Measurements from ENCODE around the gene RFX8.

RFX8 gene

DNA sequence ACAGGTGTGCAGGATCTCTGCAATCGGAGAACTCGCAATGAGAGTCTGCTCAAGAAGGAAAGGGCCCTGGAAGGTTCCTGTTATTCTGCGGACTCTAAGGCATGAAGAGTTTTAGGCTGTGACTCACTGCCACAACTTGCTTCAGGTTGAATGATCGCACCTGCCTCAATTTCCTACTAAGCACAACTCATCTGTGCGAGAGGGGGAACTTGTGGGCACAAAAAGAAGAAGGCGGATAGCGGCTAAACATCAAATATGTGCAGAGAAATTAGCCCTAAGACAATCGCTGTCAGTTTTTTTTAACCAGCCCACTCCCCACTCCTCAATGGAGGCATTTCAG lies 73.6 kb downstream of the RFX8 start:
- ChIA-PET POLR2A (no interaction called here), CTCF (interaction anchor here (0.7 kb wide), 1 partner anchor 355 kb away, joined by 3 read pairs; no protein-coding TSS in a partner anchor)
- Histone ChIP-seq H3K27ac (ENCODE audit: extremely low read depth, low read depth, low read length) (no peak overlapping the region), H3K4me1 (ENCODE audit: control insufficient read depth, insufficient read depth, low read length) (peaks cover 4% of the 10 kb centered on the region; the same call in 1 of the 2 replicates), H3K36me3 (ENCODE audit: control insufficient read depth in 2 of 2, insufficient read depth in 1 of 2, low read length in 2 of 2) (no peaks in the 10 kb centered on the region), H3K9me3 (ENCODE audit: control insufficient read depth, insufficient read depth, low read depth, low read length) (no peaks in the 10 kb centered on the region), H3K4me3 (ENCODE audit: low read depth, low read length) (no peak overlapping the region)
- no peak for TF ChIP-seq ZNF266 (tag by site-specific recombination; IDR thresholded peaks at IDR 0.05; ENCODE audit: low read depth)
- TF ChIP-seq, protein P1, sequence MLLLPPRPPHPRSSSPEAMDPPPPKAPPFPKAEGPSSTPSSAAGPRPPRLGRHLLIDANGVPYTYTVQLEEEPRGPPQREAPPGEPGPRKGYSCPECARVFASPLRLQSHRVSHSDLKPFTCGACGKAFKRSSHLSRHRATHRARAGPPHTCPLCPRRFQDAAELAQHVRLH (tag by site-specific recombination; IDR thresholded peaks at IDR 0.05) = no peak
- no peak for TF ChIP-seq MYNN (tag by site-specific recombination; IDR thresholded peaks at IDR 0.05; ENCODE audit: borderline replicate concordance)
- TF ChIP-seq ZNF311 (tag by site-specific recombination; IDR thresholded peaks at IDR 0.05; ENCODE audit: borderline replicate concordance) = no peak
- TF ChIP-seq, protein P2, sequence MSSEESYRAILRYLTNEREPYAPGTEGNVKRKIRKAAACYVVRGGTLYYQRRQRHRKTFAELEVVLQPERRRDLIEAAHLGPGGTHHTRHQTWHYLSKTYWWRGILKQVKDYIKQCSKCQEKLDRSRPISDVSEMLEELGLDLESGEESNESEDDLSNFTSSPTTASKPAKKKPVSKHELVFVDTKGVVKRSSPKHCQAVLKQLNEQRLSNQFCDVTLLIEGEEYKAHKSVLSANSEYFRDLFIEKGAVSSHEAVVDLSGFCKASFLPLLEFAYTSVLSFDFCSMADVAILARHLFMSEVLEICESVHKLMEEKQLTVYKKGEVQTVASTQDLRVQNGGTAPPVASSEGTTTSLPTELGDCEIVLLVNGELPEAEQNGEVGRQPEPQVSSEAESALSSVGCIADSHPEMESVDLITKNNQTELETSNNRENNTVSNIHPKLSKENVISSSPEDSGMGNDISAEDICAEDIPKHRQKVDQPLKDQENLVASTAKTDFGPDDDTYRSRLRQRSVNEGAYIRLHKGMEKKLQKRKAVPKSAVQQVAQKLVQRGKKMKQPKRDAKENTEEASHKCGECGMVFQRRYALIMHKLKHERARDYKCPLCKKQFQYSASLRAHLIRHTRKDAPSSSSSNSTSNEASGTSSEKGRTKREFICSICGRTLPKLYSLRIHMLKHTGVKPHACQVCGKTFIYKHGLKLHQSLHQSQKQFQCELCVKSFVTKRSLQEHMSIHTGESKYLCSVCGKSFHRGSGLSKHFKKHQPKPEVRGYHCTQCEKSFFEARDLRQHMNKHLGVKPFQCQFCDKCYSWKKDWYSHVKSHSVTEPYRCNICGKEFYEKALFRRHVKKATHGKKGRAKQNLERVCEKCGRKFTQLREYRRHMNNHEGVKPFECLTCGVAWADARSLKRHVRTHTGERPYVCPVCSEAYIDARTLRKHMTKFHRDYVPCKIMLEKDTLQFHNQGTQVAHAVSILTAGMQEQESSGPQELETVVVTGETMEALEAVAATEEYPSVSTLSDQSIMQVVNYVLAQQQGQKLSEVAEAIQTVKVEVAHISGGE (tag by site-specific recombination; conservative IDR thresholded peaks at IDR 0.05; ENCODE audit: low read depth) = no peak
- no peak for TF ChIP-seq ZNF670 (tag by site-specific recombination; IDR thresholded peaks at IDR 0.05; ENCODE audit: low read depth)
- TF ChIP-seq ZNF473 (tag by site-specific recombination; IDR thresholded peaks at IDR 0.05) = no peak
- TF ChIP-seq ZNF658 (tag by site-specific recombination; IDR thresholded peaks at IDR 0.05) = no peak

DNA sequence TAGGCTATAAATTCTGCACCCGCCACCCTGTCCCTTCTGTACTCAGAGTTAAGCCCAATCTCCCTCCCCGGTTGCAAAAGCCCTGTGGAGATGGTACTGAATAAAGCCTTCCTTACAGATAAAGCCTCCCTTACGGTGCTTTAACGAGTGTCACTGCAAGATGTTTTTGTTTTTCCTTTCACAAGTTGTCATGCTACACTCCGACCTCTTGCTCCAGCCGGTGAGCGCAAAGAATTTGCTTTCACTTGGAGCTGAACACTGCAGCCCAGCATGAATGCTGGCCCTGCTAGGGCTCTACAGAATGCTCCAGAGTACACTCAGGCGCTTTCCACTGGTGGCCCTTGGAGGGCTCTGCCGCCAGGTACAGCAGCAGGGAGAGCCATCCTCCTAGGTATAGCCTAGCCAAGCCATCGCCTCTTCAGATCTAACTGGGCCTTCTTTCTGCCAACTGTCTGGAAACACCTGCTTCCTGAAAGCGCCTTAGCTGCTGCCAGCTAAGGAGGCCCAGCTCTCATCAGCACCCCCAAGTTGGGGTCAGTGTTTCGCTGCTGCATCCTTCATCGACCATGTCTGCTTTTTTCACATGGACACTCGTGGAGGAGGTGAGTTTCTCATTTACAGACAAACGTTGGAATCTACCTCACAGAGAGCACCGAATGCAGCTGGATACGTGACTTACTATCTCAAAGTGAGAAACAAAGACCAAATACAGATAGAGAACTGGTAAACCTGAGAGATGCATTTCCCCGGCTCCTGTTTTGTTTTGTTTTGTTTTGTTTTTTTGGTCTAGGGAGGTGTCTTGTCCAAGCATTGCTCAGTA lies 74.2 kb downstream of the RFX8 start:
- no peak overlapping the region for H3K27ac ChIP-seq (ENCODE audit: extremely low read depth, low read depth, low read length)
- CTCF ChIA-PET = interaction anchor here (1.3 kb wide), 1 partner anchor 14 kb away, joined by 4 read pairs; the partner anchor contains the start of gene CREG2

DNA sequence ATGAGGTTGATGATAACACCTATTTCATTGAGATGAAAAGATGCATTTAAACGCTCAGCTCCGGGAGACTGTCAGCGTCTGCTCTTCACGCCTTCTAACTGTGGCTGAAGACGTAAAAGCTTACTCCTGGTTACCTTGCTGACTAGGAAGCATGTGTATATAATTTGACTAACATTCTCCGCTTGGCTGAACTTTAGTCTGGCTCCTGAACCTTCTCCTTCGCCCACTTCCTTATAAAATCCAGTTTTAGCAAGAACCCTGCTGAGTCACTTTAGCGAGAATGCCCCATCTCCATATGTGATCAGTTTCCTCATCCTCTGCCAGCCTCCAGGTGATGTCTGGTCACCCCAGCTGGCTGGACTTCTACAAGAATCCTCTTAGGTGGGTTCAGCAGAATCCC lies 74.9 kb downstream of the RFX8 start:
- H3K27ac ChIP-seq (ENCODE audit: extremely low read depth, low read depth, low read length) = no peak overlapping the region
- CTCF ChIA-PET = interaction anchor here (0.5 to 1.3 kb wide), 2 partner anchors 14 to 940 kb away, joined by 3 to 4 read pairs; partner anchors contain the start of gene CREG2

More for the DNA sequence above, 74.2 kb downstream of the RFX8 start:
- Histone ChIP-seq H3K9me3 (ENCODE audit: control insufficient read depth, insufficient read depth, low read depth, low read length) (no peaks in the 10 kb centered on the region), H3K4me3 (ENCODE audit: low read depth, low read length) (no peak overlapping the region), H3K36me3 (ENCODE audit: control insufficient read depth in 2 of 2, insufficient read depth in 1 of 2, low read length in 2 of 2) (no peaks in the 10 kb centered on the region), H3K4me1 (ENCODE audit: control insufficient read depth, insufficient read depth, low read length) (peaks cover 4% of the 10 kb centered on the region; the same call in 1 of the 2 replicates)
- TF ChIP-seq, protein P3, sequence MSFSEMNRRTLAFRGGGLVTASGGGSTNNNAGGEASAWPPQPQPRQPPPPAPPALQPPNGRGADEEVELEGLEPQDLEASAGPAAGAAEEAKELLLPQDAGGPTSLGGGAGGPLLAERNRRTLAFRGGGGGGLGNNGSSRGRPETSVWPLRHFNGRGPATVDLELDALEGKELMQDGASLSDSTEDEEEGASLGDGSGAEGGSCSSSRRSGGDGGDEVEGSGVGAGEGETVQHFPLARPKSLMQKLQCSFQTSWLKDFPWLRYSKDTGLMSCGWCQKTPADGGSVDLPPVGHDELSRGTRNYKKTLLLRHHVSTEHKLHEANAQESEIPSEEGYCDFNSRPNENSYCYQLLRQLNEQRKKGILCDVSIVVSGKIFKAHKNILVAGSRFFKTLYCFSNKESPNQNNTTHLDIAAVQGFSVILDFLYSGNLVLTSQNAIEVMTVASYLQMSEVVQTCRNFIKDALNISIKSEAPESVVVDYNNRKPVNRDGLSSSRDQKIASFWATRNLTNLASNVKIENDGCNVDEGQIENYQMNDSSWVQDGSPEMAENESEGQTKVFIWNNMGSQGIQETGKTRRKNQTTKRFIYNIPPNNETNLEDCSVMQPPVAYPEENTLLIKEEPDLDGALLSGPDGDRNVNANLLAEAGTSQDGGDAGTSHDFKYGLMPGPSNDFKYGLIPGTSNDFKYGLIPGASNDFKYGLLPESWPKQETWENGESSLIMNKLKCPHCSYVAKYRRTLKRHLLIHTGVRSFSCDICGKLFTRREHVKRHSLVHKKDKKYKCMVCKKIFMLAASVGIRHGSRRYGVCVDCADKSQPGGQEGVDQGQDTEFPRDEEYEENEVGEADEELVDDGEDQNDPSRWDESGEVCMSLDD (tag by site-specific recombination; IDR thresholded peaks at IDR 0.05) = no peak
- no peak for TF ChIP-seq ZNF157 (tag by site-specific recombination; IDR thresholded peaks at IDR 0.05)
- TF ChIP-seq SP2 (tag by site-specific recombination; IDR thresholded peaks at IDR 0.05) = no peak
- POLR2A ChIA-PET = no interaction called here

More for the DNA sequence above, 74.9 kb downstream of the RFX8 start:
- TF ChIP-seq OSR2 (tag by site-specific recombination; IDR thresholded peaks at IDR 0.05) (peak; percentile 65), SETDB1 (IDR thresholded peaks at IDR 0.05; ENCODE audit: insufficient read length, low read length) (no peak)
- H3K9me3 ChIP-seq (ENCODE audit: control insufficient read depth, insufficient read depth, low read depth, low read length) = no peaks in the 10 kb centered on the region
- H3K4me1 ChIP-seq (ENCODE audit: control insufficient read depth, insufficient read depth, low read length) = peaks cover 4% of the 10 kb centered on the region; the same call in 1 of the 2 replicates
- POLR2A ChIA-PET = no interaction called here
- H3K36me3 ChIP-seq (ENCODE audit: control insufficient read depth in 2 of 2, insufficient read depth in 1 of 2, low read length in 2 of 2) = no peaks in the 10 kb centered on the region
- H3K4me3 ChIP-seq (ENCODE audit: low read depth, low read length) = no peak overlapping the region

Measured in HEK293 (cell line).